HepG2 (cell line): ENCODE results near the gene DLG1.

Source experiments
- CEBPB ChIP-seq: IDR thresholded peaks from 2 replicates; pipeline ENCODE4 v1.6.1; 2011; ENCODE audit warnings: low read depth, low read length, improper control_type of control experiment, borderline replicate concordance
- PHF8 ChIP-seq: sonication (generic); formaldehyde crosslinking; IDR thresholded peaks from 2 replicates; pipeline ENCODE4 v1.5.0; 2020; ENCODE audit warnings: missing genetic modification reagents
- PREB ChIP-seq: sonication (generic); formaldehyde crosslinking; IDR thresholded peaks from 2 replicates; pipeline ENCODE4 v1.4.0; 2020; ENCODE audit warnings: missing genetic modification reagents
- RAD21 ChIP-seq: fragments of 450-650 bp; formaldehyde crosslinking; IDR thresholded peaks from 2 replicates; pipeline ENCODE4 v1.5.0; 2020; ENCODE audit warnings: mild to moderate bottlenecking
- ZNF207 ChIP-seq: fragments of 450-650 bp; IDR thresholded peaks from 2 replicates; pipeline ENCODE4 v1.6.1; 2016; ENCODE audit warnings: antibody characterized with exemption, borderline replicate concordance
- ZNF883 ChIP-seq: sonication (generic); formaldehyde crosslinking; IDR thresholded peaks from 2 replicates; pipeline ENCODE4 v1.5.1; 2020; ENCODE audit warnings: mild to moderate bottlenecking, missing genetic modification reagents; ENCODE audit errors: not compliant biosample characterization
- TF ChIP-seq, protein P1 (sequence below): sonication (generic); formaldehyde crosslinking; IDR thresholded peaks from 2 replicates; pipeline ENCODE4 v1.5.0; 2020; ENCODE audit warnings: mild to moderate bottlenecking, missing genetic modification reagents, moderate library complexity
- TF ChIP-seq, protein P2 (sequence below): sonication (generic); formaldehyde crosslinking; IDR thresholded peaks from 2 replicates; pipeline ENCODE4 v1.4.0; 2020; ENCODE audit warnings: missing genetic modification reagents
- TF ChIP-seq, protein P3 (sequence below), 2 experiments: IDR thresholded peaks; 2 replicates each; pipeline ENCODE4 v1.6.1; 2011 to 2012; ENCODE audit warnings: low read length in 2 of 2, borderline replicate concordance in 1 of 2, low read depth in 1 of 2, mild to moderate bottlenecking in 1 of 2, moderate library complexity in 1 of 2
- TF ChIP-seq, protein P4 (sequence below): IDR thresholded peaks from 2 replicates; pipeline ENCODE4 v1.6.1; 2016; ENCODE audit warnings: missing biosample characterization, missing genetic modification reagents, low read depth

DNA sequence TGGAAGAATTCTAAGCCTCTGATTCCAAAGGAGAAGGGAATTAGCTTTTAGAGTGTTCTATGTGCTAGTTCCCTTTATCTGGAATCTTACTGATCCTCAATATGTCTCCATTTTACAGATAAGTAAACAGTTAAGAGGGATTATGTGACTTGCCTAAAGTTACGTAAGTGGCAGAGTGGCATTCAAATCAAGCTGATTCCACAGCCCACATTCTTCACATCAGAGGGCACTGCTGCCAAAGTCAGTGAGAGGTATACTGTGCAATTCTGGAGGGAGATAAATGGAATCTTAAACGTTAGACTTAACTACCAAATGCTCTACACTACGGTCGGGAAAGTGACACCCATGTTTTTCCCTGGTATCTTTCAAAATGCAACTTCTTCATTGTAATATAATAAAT, 257.8 kb downstream of the DLG1 start:
- TF ChIP-seq, protein P1, sequence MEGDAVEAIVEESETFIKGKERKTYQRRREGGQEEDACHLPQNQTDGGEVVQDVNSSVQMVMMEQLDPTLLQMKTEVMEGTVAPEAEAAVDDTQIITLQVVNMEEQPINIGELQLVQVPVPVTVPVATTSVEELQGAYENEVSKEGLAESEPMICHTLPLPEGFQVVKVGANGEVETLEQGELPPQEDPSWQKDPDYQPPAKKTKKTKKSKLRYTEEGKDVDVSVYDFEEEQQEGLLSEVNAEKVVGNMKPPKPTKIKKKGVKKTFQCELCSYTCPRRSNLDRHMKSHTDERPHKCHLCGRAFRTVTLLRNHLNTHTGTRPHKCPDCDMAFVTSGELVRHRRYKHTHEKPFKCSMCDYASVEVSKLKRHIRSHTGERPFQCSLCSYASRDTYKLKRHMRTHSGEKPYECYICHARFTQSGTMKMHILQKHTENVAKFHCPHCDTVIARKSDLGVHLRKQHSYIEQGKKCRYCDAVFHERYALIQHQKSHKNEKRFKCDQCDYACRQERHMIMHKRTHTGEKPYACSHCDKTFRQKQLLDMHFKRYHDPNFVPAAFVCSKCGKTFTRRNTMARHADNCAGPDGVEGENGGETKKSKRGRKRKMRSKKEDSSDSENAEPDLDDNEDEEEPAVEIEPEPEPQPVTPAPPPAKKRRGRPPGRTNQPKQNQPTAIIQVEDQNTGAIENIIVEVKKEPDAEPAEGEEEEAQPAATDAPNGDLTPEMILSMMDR (CRISPR knock-in tag): no peak
- TF ChIP-seq, protein P2, sequence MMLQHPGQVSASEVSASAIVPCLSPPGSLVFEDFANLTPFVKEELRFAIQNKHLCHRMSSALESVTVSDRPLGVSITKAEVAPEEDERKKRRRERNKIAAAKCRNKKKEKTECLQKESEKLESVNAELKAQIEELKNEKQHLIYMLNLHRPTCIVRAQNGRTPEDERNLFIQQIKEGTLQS (CRISPR knock-in tag): no peak
- TF ChIP-seq CEBPB: no peak
- TF ChIP-seq, protein P3, sequence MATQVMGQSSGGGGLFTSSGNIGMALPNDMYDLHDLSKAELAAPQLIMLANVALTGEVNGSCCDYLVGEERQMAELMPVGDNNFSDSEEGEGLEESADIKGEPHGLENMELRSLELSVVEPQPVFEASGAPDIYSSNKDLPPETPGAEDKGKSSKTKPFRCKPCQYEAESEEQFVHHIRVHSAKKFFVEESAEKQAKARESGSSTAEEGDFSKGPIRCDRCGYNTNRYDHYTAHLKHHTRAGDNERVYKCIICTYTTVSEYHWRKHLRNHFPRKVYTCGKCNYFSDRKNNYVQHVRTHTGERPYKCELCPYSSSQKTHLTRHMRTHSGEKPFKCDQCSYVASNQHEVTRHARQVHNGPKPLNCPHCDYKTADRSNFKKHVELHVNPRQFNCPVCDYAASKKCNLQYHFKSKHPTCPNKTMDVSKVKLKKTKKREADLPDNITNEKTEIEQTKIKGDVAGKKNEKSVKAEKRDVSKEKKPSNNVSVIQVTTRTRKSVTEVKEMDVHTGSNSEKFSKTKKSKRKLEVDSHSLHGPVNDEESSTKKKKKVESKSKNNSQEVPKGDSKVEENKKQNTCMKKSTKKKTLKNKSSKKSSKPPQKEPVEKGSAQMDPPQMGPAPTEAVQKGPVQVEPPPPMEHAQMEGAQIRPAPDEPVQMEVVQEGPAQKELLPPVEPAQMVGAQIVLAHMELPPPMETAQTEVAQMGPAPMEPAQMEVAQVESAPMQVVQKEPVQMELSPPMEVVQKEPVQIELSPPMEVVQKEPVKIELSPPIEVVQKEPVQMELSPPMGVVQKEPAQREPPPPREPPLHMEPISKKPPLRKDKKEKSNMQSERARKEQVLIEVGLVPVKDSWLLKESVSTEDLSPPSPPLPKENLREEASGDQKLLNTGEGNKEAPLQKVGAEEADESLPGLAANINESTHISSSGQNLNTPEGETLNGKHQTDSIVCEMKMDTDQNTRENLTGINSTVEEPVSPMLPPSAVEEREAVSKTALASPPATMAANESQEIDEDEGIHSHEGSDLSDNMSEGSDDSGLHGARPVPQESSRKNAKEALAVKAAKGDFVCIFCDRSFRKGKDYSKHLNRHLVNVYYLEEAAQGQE (IDR thresholded peaks at IDR 0.05; ENCODE audit: borderline replicate concordance in 1 of 2, low read depth in 1 of 2, low read length in 2 of 2): no peak
- TF ChIP-seq ZNF207: no peak
- TF ChIP-seq PREB (CRISPR knock-in tag): no peak
- TF ChIP-seq, protein P4, sequence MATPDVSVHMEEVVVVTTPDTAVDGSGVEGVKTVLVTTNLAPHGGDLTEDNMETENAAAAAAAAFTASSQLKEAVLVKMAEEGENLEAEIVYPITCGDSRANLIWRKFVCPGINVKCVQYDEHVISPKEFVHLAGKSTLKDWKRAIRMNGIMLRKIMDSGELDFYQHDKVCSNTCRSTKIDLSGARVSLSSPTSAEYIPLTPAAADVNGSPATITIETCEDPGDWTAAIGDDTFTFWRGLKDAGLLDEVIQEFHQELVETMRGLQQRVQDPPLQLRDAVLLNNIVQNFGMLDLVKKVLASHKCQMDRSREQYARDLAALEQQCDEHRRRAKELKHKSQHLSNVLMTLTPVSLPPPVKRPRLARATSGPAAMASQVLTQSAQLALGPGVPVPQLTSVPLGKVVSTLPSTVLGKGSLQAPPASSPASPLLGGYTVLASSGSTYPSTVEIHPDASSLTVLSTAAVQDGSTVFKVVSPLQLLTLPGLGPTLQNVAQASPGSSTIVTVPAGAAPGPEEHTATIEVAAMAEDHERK (CRISPR knock-in tag): no peak
- no peak for TF ChIP-seq RAD21 (CRISPR knock-in tag)
- TF ChIP-seq ZNF883 (CRISPR knock-in tag): no peak
- TF ChIP-seq PHF8 (CRISPR knock-in tag): no peak
